Astrocyte (in vitro differentiated cells and primary cell): ENCODE results near the gene TMTC2.

Source experiments
- CTCF ChIP-seq: IDR thresholded peaks from 2 replicates; pipeline ENCODE4 v1.5.1; 2011; ENCODE audit warnings: low read depth, mild to moderate bottlenecking, inconsistent platforms, low read length, moderate library complexity; ENCODE audit not compliant: insufficient read depth
- EZH2 ChIP-seq: IDR thresholded peaks from 2 replicates; pipeline ENCODE4 v1.6.1; 2012; ENCODE audit warnings: mild to moderate bottlenecking, low read length, inconsistent platforms; ENCODE audit not compliant: insufficient read depth

- TF ChIP-seq CTCF (no peak), EZH2 (no peak)
These were observed 93.8 kb downstream of the TMTC2 start for GRCh38 chr12:82780517-82780916.
